Dedifferentiated amniotic fluid mesenchymal stem cell (primary cell): ENCODE measurements around the gene FNDC5.

Experiments used
- DNase-seq: peaks from one replicate; pipeline ENCODE4 v3.0.0-alpha.2; 2016; ENCODE audit errors: extremely low spot score

Gene FNDC5

DNA sequence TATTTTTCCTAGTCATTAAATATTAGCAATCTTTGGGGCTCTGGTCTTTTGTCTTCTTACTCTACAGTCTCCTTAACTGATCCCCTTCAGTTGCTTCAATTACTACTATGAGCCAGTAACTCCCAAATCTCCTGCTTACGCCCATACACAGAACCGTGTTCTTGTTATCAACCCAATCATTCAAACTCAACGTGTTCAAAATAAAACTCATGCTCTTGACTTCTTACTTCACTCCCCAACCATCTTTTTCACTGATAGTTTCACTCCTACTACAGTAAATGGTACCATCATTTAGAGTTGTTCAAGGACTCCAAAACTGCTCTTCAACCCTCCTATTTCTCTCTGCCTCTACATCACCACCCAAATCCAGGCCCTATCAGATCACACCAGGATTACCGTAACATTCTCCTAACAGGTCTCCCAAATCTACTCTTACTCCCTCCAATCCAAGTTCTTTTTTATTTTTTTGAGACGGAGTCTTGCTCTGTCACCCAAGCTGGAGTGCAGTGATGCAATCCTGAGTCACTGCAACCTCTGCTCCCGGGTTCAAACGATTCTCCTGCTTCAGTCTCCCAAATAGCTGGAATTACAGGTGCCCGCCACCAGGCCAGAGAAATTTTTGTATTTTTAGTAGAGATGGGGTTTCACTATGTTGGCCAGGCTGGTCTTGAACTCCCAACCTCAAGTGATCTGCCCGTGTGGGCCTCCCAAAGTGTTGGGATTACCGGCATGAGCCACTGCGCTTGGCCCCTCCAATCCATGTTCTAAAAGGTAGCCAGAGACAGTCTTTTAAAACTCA is 56.6 kb downstream of the FNDC5 start:
- DNase-seq = no peak
